KMS-11 (cell line): ENCODE measurements around the gene CNTN5.

Experiments used
- H2AFZ ChIP-seq: fragments of 200-600 bp; sonication (generic); 2 replicates; pipeline ENCODE4 v1.6.1; 2016; ENCODE audit warnings: antibody characterized with exemption, mixed run types, low read depth
- H3K27ac ChIP-seq: fragments of 200-600 bp; sonication (generic); 2 replicates; pipeline ENCODE4 v1.6.1; 2016; ENCODE audit warnings: mild to moderate bottlenecking, mixed run types
- H3K27me3 ChIP-seq: fragments of 200-600 bp; sonication (generic); 2 replicates; pipeline ENCODE4 v1.6.1; 2017; ENCODE audit warnings: mild to moderate bottlenecking, low read depth, mixed run types, moderate library complexity; ENCODE audit not compliant: insufficient read depth
- H3K36me3 ChIP-seq: fragments of 200-600 bp; sonication (generic); 2 replicates; pipeline ENCODE4 v1.6.1; 2017; ENCODE audit warnings: mild to moderate bottlenecking, mixed run types; ENCODE audit not compliant: insufficient read depth
- H3K4me1 ChIP-seq: fragments of 200-600 bp; sonication (generic); 2 replicates; pipeline ENCODE4 v1.6.1; 2016; ENCODE audit warnings: mild to moderate bottlenecking, low read depth, mixed run types; ENCODE audit not compliant: poor library complexity, severe bottlenecking
- H3K4me2 ChIP-seq: fragments of 200-600 bp; sonication (generic); 2 replicates; pipeline ENCODE4 v1.7.0; 2016; ENCODE audit warnings: mild to moderate bottlenecking, mixed run types
- H3K4me3 ChIP-seq: fragments of 200-600 bp; sonication (generic); IDR thresholded peaks from 2 replicates; pipeline ENCODE4 v1.6.1; 2017; ENCODE audit warnings: low read depth, low read length, mixed read lengths; ENCODE audit not compliant: insufficient read depth
- H3K79me2 ChIP-seq: fragments of 200-600 bp; sonication (generic); 2 replicates; pipeline ENCODE4 v1.6.1; 2016; ENCODE audit warnings: low read depth, mixed run types; ENCODE audit not compliant: insufficient read depth
- H3K9ac ChIP-seq: fragments of 200-600 bp; sonication (generic); 2 replicates; pipeline ENCODE4 v1.6.1; 2016; ENCODE audit warnings: mild to moderate bottlenecking, mixed run types
- H4K20me1 ChIP-seq: fragments of 200-600 bp; sonication (generic); 2 replicates; pipeline ENCODE4 v1.6.1; 2016; ENCODE audit warnings: mild to moderate bottlenecking, mixed run types; ENCODE audit not compliant: insufficient read depth
- TF ChIP-seq, protein P1 (sequence below): fragments of 200-600 bp; sonication (generic); conservative IDR thresholded peaks from 2 replicates; pipeline ENCODE4 v1.6.1; 2017; ENCODE audit warnings: low read depth, mild to moderate bottlenecking, antibody characterized with exemption, low read length, moderate library complexity, mixed read lengths

Gene CNTN5

DNA sequence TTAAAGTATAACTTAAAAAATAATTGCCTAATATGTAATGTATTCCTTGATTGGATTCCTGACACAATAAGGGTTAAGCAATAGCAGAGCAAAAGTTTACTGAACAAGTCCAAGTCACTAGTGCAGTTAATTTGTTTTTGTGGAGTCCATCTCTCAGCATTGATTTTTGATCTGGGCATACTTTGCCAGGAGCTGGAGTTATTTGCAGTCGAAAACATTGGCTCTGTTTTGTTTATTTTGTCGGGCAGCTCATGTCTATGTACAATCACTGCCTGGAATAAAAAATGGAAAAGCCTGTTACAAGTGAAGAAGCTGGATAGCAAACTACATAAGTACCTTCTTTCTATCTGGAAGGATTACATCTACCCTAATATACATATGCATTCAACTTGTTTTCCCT, 625.2 kb downstream of the CNTN5 start:
- Histone ChIP-seq H3K79me2 (no peaks in the 10 kb centered on the region), H3K36me3 (no peaks in the 10 kb centered on the region), H4K20me1 (no peaks in the 10 kb centered on the region), H2AFZ (no peak overlapping the region), H3K4me1 (peaks cover 19% of the 10 kb centered on the region), H3K27me3 (no peaks in the 10 kb centered on the region), H3K4me2 (no peak overlapping the region), H3K4me3 (no peak overlapping the region), H3K9ac (no peak overlapping the region), H3K27ac (no peak overlapping the region)
- TF ChIP-seq, protein P1, sequence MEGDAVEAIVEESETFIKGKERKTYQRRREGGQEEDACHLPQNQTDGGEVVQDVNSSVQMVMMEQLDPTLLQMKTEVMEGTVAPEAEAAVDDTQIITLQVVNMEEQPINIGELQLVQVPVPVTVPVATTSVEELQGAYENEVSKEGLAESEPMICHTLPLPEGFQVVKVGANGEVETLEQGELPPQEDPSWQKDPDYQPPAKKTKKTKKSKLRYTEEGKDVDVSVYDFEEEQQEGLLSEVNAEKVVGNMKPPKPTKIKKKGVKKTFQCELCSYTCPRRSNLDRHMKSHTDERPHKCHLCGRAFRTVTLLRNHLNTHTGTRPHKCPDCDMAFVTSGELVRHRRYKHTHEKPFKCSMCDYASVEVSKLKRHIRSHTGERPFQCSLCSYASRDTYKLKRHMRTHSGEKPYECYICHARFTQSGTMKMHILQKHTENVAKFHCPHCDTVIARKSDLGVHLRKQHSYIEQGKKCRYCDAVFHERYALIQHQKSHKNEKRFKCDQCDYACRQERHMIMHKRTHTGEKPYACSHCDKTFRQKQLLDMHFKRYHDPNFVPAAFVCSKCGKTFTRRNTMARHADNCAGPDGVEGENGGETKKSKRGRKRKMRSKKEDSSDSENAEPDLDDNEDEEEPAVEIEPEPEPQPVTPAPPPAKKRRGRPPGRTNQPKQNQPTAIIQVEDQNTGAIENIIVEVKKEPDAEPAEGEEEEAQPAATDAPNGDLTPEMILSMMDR = no peak

DNA sequence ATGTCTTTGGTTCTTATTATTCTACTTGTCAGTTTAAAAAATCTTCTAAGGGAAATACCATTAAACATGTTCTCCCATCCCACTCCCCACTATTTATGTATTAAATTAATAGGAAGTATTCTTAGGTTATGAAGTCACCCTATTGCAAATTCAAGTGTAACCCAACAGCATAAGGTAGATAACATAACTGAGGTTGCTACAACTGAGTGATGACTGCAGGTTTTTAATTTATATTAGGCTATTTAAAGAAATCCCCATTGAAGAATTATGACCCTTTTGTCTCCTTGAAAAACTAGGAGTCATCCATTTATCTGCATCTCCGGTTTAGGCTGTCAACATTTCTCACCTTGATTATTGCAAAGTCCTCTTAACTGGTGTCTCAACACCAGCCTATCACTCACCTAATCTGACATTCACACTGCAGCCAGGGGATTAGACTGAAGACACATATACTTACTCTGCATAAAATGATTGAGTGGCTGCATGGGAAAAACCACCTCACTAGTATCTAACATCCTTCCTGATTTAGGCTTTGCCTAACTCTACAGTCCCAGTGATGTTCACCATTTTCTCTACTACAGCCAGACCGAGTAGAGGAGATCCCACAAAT, 649.4 kb downstream of the CNTN5 start:
- TF ChIP-seq, protein P1 = no peak
- H4K20me1 ChIP-seq = no peaks in the 10 kb centered on the region
- no peak overlapping the region for H3K4me3 ChIP-seq
- H3K27ac ChIP-seq = no peak overlapping the region
- no peaks in the 10 kb centered on the region for H3K4me1 ChIP-seq
- H3K27me3 ChIP-seq = no peaks in the 10 kb centered on the region
- H3K4me2 ChIP-seq = no peak overlapping the region
- H2AFZ ChIP-seq = no peak overlapping the region
- H3K9ac ChIP-seq = no peak overlapping the region
- H3K36me3 ChIP-seq = no peaks in the 10 kb centered on the region
- H3K79me2 ChIP-seq = no peaks in the 10 kb centered on the region

- no peak overlapping the region for H3K27ac ChIP-seq
- no peaks in the 10 kb centered on the region for H3K36me3 ChIP-seq
- TF ChIP-seq, protein P1 = no peak
- H2AFZ ChIP-seq = no peak overlapping the region
- no peaks in the 10 kb centered on the region for H3K79me2 ChIP-seq
- no peak overlapping the region for H3K9ac ChIP-seq
- no peak overlapping the region for H3K4me3 ChIP-seq
- no peaks in the 10 kb centered on the region for H3K27me3 ChIP-seq
- H3K4me1 ChIP-seq = no peaks in the 10 kb centered on the region
- H4K20me1 ChIP-seq = no peaks in the 10 kb centered on the region
- no peak overlapping the region for H3K4me2 ChIP-seq
Measured at GRCh38 chr11:99671808-99672409, 651.2 kb downstream of the CNTN5 start.

DNA sequence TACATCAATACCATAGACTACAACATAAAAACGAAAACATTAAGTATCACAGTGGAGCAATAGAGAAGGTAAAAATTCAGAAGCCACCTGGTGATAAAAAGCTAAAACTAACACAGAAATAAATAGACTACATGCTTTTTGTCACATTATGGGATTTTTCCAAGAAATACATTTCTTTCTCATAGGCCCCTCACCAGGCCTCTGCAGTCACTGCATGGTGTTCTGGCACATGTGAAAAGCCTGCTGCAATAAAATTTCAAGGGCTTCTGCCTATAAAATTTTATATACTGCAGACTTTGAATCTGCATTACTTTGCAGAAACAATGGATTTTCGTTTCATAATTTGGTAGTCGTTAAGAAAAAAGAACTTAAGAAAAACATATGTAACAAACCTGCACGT, 655.5 kb downstream of the CNTN5 start:
- Histone ChIP-seq H3K4me3 (no peak overlapping the region), H2AFZ (no peak overlapping the region), H3K9ac (no peak overlapping the region), H3K79me2 (no peaks in the 10 kb centered on the region), H3K4me2 (no peak overlapping the region), H3K4me1 (no peaks in the 10 kb centered on the region), H3K27ac (no peak overlapping the region), H4K20me1 (no peaks in the 10 kb centered on the region), H3K27me3 (no peaks in the 10 kb centered on the region), H3K36me3 (no peaks in the 10 kb centered on the region)
- TF ChIP-seq, protein P1 = no peak
